KOPT-K1 (cell line): ENCODE data around the gene BCAP29.

Source experiments
- H3K27ac ChIP-seq: fragments of 200-600 bp; sonication (generic); 2 replicates; pipeline ENCODE4 v1.5.1; 2016; ENCODE audit warnings: antibody characterized with exemption, mild to moderate bottlenecking, low read depth, low read length; ENCODE audit not compliant: poor library complexity, severe bottlenecking
- H3K36me3 ChIP-seq: fragments of 200-600 bp; sonication (generic); 2 replicates; pipeline ENCODE4 v1.5.1; 2017; ENCODE audit warnings: antibody characterized with exemption, mild to moderate bottlenecking, low read length, moderate library complexity; ENCODE audit not compliant: insufficient read depth
- H3K9me3 ChIP-seq: fragments of 200-600 bp; sonication (generic); 2 replicates; pipeline ENCODE4 v1.5.1; 2017; ENCODE audit warnings: antibody characterized with exemption, low read length, mild to moderate bottlenecking; ENCODE audit not compliant: insufficient read depth, poor library complexity, severe bottlenecking

The BCAP29 gene

DNA sequence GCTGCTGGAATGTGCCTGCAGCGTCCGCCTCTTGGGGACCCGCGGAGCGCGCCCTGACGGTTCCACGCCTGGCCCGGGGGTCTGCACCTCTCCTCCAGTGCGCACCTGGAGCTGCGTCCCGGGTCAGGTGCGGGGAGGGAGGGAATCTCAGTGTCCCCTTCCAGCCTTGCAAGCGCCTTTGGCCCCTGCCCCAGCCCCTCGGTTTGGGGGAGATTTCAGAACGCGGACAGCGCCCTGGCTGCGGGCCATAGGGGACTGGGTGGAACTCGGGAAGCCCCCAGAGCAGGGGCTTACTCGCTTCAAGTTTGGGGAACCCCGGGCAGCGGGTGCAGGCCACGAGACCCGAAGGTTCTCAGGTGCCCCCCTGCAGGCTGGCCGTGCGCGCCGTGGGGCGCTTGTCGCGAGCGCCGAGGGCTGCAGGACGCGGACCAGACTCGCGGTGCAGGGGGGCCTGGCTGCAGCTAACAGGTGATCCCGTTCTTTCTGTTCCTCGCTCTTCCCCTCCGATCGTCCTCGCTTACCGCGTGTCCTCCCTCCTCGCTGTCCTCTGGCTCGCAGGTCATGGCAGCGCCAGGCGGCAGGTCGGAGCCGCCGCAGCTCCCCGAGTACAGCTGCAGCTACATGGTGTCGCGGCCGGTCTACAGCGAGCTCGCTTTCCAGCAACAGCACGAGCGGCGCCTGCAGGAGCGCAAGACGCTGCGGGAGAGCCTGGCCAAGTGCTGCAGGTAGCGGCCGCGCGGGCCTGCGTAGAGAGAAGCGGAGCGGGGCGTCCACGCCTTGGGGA is 81.2 kb downstream of the BCAP29 start:
- Histone ChIP-seq H3K27ac (no peak overlapping the region), H3K9me3 (peaks cover 13% of the 10 kb centered on the region), H3K36me3 (no peaks in the 10 kb centered on the region)

DNA sequence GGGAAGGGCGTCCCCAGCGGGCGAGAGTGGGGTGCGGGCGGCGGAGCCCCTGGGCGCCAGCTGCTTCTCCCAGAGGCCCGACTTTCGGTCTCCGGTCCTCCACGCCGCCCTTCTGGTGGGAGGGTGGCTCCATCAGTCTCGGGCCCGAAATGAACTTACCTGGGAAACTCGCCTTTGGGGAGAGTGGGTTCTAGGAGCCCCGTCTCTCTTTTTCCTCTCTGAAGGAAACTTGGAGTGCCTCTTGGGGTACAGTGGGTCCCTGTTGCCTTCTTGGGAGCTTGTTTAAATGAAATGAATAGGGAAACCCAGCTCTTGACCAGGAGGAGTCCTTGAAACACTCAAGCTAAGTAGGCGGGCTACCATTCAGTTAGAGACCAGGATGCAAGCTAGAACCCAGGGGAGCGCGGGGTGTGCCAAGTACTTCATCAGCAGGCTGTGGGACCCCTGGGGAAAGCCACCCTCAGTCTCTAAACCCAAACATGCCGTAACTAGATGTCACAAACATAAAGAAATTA is 81.9 kb downstream of the BCAP29 start:
- H3K9me3 ChIP-seq, result peaks cover 13% of the 10 kb centered on the region
- no peaks in the 10 kb centered on the region for H3K36me3 ChIP-seq
- no peak overlapping the region for H3K27ac ChIP-seq

DNA sequence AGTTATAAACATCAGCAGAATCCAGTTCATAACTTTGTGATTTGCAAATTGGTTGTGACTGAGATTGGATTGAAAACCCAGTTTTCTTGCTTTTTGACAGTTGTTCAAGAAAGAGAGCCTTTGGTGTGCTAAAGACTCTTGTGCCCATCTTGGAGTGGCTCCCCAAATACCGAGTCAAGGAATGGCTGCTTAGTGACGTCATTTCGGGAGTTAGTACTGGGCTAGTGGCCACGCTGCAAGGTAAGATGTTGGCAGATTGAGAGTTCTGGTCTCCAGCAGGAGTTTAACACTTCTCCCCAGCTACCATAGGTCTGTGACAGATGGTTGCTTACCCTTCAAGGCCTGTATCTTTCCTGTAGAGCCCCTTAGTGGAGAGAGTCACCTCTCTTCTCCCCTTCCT is 83.2 kb downstream of the BCAP29 start:
- Histone ChIP-seq H3K36me3 (no peaks in the 10 kb centered on the region), H3K9me3 (peaks cover 13% of the 10 kb centered on the region), H3K27ac (no peak overlapping the region)

GRCh38 chr7:107666790-107667189 is 86.7 kb downstream of the BCAP29 start:
- no peak overlapping the region for H3K27ac ChIP-seq
- H3K36me3 ChIP-seq, result no peaks in the 10 kb centered on the region
- H3K9me3 ChIP-seq, result no peaks in the 10 kb centered on the region

DNA sequence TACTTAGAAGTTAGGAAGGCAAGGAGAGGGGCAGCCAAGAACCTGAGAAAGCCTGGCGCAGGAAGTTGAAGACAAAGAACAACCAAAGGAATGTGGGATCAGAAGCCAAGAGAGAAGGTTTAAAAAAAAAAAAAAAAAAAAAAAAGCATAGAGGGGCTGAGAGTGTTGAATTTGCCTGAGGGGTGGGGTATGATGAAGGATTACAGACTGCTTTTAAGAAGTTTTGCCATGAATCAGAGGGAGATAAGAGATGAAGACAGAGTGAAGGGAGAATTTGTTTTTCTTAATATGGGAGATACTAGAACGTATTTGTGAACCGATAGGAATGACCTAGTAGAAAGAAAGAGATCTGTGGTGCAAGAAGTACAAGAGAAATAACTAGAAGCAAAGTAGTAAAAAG is 87.3 kb downstream of the BCAP29 start:
- no peaks in the 10 kb centered on the region for H3K9me3 ChIP-seq
- H3K36me3 ChIP-seq, result no peaks in the 10 kb centered on the region
- H3K27ac ChIP-seq, result no peak overlapping the region

GRCh38 chr7:107668296-107668695 is 88.2 kb downstream of the BCAP29 start:
- no peaks in the 10 kb centered on the region for H3K36me3 ChIP-seq
- no peaks in the 10 kb centered on the region for H3K9me3 ChIP-seq
- no peak overlapping the region for H3K27ac ChIP-seq
